IPS DF 4.7 (cell line): ENCODE measurements around the gene DAPK1.

Experiments used
- DNase-seq: peaks from one replicate; pipeline ENCODE4 v3.0.0-alpha.2; 2013; ENCODE audit warnings: low spot score; ENCODE audit errors: extremely low read depth

The DAPK1 gene

DNA sequence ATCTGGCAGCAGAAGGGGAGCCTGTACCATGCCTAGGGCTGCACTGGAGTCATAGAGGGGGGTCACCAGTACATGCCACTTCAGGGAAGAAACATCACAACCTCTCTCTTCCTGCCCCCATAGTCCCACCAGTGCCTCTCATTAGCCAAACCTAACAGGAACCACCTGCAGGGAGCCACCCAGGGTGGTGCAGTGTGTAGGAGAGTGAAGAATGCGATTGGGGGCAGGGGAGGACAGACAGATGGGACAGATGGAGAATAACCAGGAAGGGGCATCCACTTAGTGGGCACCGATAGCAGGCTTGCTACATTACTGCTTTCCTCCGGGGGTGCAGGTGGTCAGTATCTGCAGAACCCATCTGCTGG is 19.2 kb downstream of the DAPK1 start:
- DNase-seq = no peak

DNA sequence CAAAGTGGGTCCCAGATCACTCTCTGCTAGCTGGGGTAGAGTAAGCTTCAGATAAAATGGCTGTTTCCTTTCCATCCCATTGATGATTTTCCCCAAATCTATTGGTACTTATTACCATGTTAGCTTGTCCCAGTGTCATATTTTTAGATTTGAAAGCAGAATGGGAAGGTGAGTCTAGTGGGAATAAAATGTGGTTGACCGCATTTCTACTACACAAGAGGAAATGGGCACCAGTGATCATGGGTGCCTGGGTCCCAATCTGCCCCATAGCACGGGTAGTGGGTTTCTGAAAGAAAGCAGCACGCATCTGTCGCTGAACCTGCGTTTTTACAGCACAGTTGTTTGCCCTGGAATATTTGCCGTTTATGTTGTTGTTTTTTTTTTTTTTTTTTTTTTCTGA is 20.1 kb downstream of the DAPK1 start:
- no peak for DNase-seq

DNA sequence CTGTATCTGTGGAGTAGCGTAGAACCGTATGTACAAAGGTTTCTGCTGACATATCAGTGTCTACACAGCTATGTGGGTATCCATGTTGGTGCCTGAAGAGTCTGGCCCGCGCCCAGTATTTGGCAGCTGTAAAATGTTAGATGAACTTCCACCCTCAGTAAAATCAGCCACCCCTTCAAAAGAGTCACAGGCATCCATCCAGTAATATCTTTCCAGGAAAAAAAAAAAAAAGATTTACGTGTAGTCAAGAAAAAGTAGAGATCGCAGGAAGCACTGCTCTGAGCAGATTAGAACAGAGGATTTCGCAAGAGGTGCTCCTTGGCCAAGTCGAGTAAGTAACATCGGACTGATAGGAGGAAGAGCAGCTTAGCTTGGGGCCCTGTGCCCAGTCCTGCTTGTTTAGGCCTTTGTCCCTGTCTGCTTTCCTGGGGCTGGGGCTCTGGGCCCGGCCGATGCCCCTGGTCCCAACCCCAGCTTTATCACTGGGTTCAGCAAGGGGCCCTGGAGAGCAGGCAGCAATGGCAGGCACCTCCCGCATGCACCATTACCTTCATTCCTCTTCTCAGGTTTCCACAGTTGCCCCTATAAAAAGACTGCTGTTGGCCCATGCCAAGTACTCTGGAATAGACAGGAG is 21.2 kb downstream of the DAPK1 start:
- no peak for DNase-seq

DNA sequence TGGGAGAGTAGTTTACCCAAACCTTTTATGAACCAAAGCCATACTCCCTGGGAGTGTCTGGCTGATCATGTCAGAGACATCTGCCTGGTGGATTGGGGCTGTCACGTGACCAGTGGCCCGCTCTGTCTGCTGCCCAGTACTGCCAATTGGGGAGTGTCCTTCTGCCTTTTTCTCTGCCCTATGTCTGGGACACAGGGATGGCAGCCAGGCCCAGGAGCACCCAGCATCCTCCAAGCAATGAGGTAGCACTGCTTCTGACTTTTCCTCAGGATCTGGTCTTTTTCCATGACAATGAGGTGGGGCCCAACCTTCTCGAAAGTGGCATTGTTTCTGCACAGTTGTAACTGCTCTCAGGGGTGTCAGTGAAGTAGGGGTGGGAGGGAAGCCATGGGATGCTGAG is 21.8 kb downstream of the DAPK1 start:
- no peak for DNase-seq

DNA sequence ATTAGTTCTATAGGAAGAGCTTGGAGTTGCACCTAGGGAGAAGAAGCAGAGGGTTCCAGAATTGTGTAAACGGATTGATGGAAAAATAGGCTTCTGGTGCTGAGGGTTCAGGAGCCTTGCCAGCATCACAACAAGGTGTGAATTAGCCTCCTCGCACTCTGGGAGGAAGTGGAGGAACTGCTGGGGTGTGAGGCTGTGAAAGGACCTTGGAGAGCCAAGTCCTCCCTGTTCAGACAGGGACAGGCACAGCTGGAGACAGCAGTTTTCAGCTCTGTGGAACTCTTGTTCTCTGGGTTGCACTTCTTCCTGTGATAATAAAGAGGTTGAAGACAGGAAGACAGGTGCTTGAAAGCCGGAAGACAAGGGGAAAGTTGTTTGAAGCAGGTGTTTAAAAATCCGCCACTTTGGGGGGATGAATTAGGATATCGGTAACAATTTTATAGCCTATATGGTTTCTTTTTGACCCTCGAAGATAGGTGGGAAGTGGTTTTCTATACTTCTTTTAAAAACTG is 22.6 kb downstream of the DAPK1 start:
- DNase-seq = no peak

DNA sequence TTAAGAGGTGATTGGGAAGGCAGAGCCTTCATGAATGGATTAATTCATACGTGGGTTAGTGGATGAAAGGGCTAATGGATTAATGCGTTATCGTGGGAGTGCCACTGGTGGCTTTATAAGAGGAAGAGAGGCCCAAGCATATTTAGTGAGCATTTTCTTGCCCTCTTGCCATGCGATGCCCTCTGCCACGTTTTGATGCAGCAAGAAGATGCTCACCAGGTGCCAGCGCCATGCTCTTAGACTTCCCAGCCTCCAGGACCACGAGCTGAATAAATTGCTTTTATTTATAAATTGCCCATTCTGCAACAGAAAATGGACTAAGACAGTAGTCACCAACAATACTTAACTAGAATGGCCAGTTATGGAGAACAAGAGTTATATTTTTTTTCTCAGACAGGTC is 24.2 kb downstream of the DAPK1 start:
- DNase-seq = no peak

GRCh38 chr9:87524061-87524460 is 26.4 kb downstream of the DAPK1 start:
- DNase-seq = no peak

GRCh38 chr9:87525546-87526303 is 28.1 kb downstream of the DAPK1 start:
- DNase-seq = no peak

GRCh38 chr9:87527211-87527916 is 29.7 kb downstream of the DAPK1 start:
- DNase-seq = no peak

DNA sequence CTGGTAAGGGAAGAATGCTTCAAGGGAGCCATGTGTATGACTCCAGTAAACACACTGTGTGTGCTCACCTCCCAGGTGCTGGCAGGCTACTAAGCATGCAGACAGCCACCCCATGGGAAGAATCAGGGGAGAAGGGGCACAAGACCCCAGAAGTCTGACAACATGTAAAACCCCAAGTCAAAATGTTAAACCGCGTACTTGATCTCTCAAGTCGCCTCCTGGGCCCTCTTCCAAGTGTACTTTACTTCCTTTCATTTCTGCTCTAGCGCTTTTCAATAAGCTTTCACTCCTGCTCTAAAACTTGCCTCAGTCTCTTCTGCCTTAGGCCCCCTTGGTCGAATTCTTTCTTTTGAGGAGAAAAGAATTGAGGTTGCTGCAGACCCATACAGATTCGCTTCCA is 31.3 kb downstream of the DAPK1 start:
- no peak for DNase-seq

DNA sequence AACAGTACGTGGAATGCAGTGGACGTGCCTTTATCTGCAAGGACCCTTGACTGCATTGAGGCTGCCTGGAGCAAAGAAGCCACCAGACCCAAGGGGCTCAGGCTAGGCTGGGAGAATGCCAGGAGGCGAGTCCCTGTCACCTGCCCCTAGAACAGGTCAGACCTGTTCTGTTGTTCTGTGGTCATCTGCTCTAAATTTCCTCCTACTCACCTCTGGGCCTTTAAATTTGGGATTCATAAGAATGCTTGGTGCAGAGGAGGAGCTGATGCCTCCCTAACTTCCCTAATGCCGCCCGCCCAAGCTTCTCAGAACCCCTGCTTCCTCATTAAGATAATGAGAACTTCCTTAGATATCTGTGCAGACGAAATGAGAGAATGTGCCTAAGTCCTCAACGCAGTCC is 32.0 kb downstream of the DAPK1 start:
- no peak for DNase-seq

- no peak for DNase-seq
Observed at GRCh38 chr9:87530716-87531115, 33.0 kb downstream of the DAPK1 start.

DNA sequence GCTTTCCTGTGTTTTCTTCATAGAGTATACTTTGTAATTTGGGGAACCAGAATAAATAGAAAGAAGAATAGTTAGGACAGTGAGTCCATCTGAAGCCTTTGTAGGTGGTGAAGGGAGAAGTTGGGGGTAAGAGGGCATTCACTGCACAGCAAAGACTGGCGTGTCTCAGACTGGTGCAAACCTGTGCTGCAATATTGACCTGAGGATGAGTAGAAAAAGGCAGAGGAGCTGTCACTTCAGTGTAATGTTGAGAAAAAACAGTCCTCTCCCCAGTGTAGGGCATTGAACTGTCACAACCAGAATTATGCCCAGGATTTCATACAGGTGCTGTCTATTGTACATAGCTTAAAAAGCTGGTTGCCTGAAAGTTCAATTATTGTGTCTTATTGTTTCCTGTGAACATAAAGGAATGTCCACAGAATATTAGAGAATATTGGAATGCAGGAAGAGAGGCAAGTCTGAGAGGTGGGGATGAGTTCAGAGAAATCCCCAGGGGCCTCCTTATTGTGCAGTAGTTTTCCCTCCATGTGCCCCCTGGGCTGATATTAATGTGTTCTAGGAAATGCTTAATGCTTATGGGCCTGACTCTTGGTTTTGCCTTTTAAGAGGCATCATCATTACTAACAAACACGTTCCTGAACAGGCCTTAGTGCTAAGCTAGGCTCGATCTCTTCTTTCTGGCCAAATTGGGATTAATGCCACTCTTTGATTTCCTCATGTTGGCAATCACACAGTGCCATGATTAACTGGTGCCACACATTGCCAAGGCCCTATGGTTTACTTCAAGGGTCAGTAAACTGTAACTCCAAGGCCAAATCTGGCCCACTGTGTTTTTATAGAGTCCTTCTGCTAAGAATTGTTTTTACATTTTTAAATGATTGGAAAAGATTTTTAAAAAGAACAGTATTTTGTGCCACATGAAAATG is 34.0 kb downstream of the DAPK1 start:
- no peak for DNase-seq

DNA sequence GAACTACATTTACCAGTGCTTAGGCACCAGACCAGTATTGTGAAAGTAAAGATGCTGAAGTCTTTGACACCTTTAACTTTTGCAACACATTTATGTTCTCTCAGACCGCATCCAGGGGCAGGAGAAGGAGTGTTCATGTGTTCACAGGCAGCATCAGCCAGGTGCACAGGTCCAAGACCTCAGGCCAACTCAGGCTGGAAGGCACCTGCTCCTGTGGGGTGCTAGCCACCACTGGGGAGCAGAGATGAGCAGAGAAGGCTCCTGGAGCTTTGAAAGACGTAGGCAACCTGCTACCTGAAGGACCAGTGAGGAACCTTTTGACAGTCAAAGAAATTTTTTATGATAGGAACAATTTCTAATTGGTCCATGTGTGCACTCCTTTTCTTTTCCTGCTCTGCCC is 35.6 kb downstream of the DAPK1 start:
- no peak for DNase-seq

DNA sequence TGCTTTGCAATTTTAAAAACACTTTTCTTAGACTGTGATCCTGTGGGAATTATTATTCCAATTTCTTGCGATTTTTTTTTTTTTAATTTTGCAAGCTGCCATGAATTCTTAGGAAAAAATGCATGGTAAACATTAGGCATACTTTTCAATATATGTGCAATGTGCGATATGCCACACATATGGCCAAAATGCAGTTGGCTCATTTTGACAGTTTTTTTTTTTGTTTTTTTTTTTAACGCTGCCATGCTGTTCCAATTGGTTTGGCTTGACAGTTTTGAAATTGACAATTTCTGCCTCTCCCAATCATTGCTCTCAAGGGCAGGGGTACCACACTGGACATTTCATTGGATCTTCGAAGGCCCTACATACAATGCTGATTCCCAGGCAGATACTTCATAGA is 36.4 kb downstream of the DAPK1 start:
- no peak for DNase-seq

DNA sequence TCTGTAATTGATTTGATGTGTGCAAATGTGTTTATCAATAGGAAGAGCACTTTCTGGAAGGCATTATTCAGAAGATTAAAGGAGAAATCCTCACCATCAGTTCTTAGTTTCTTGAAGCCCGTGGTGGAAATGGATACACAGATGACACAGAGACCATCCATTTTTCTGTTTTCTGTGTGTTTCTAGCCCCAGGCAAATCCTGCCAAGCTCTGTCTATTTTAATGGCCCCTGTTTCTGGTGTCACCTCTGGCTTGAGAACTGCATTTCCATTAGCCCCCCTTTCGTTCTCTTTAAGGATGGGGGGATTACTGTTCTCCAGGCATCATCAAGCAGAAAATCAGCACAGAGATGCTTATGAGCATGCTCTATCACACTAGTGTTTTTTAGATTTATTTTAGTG is 37.3 kb downstream of the DAPK1 start:
- no peak for DNase-seq

- DNase-seq = no peak
Observed at GRCh38 chr9:87535817-87536539, 38.3 kb downstream of the DAPK1 start.

DNA sequence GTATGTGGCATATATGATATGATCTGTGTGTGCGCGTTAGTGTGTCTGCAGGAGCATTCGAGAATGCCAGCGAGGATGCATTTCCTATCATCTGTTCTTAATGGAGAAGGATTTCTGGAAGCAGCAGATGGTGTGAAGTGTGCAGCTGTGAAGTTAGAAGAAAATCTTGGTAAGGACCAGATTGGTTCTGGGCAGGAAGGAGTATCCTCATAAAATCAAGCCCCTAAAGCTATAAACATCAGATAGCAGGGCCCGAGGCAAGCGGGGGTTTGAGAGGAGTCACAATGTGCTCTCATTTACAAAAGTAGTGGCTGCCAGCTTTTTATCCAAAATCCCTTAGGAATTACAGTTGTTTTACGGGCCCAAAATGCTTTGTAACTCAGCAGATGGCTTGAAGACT is 40.0 kb downstream of the DAPK1 start:
- DNase-seq = no peak

DNA sequence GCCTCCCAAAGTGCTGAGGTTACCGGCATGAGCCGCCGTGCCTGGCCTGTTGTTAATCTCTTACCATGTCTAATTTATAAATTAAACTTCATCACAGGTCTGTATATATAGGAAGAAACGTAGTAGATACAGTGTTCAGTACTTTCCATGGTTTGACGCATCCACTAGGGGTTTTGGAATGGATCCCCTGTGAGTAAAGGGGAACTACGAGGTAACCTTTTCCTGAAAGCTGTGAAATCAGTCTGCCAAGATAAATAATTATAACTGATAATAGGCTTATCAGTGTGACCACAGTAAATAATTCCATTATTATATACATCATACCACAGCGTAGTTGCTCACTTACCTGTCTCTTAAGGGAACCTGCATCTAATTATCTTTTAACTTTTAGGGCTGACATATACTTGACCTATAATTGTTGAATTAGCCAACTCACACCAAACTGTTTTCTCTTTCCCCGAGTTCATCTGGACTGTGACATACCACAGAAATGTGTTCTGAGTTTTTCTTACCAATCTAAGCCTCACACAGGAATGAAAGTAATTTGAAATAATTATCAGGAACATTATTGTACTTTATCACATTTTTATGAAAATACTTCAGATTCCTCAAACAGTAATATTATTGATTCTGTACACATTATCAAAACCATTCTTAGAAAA is 42.9 kb downstream of the DAPK1 start:
- no peak for DNase-seq

GRCh38 chr9:87541663-87542062 is 44.0 kb downstream of the DAPK1 start:
- no peak for DNase-seq
